Ovary (tissue), 3 donors: ENCODE measurements around the gene CDK3.

ENCODE experiments used
- POLR2A ChIP-seq: fragments of 450-650 bp; IDR thresholded peaks from one replicate; pipeline ENCODE4 v1.6.1; 2017; ENCODE audit warnings: antibody characterized with exemption, mild to moderate bottlenecking, moderate library complexity
- TF ChIP-seq, protein P1 (sequence below), 3 donors: fragments of 450-650 bp in 2 of 3; fragments of 200-600 bp in 1 of 3; IDR thresholded peaks; one replicate each; pipeline versions ENCODE4 v1.5.1 to v1.8.0; 2016 to 2022; ENCODE audit warnings: antibody characterized with exemption in 3 of 3, mild to moderate bottlenecking in 1 of 3
- donor health status: DM: no; HTN: no; CAD: no.

DNA sequence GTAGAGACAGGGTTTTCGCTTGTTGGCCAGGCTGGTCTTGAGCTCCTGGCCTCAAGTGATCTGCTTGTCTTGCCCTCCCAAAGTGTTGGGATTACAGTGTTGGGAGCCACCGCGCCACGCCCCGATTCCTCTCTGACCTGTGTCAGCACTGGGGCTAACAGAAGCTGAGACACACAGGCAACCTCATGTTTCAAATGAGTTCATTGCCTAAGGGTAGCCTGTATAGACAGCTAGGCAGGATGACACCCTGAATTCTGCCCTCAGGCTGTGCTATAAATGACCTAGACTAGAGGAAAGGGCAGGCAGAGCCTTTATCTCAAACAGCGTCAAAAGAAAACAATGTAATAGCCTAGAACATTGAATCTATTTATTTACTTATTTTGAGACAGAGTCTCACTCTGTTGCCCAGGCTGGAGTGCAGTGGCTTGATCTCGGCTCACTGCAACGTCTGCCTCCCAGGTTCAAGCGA lies 2.3 kb upstream of the CDK3 start:
- no peak for TF ChIP-seq POLR2A
- TF ChIP-seq, protein P1, sequence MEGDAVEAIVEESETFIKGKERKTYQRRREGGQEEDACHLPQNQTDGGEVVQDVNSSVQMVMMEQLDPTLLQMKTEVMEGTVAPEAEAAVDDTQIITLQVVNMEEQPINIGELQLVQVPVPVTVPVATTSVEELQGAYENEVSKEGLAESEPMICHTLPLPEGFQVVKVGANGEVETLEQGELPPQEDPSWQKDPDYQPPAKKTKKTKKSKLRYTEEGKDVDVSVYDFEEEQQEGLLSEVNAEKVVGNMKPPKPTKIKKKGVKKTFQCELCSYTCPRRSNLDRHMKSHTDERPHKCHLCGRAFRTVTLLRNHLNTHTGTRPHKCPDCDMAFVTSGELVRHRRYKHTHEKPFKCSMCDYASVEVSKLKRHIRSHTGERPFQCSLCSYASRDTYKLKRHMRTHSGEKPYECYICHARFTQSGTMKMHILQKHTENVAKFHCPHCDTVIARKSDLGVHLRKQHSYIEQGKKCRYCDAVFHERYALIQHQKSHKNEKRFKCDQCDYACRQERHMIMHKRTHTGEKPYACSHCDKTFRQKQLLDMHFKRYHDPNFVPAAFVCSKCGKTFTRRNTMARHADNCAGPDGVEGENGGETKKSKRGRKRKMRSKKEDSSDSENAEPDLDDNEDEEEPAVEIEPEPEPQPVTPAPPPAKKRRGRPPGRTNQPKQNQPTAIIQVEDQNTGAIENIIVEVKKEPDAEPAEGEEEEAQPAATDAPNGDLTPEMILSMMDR (IDR thresholded peaks at IDR 0.05): no peak
